GM19372 (cell line): ENCODE results near the gene EPHA7.

Source experiments
- ATAC-seq: cut with Tn5 transposase; IDR thresholded peaks from one replicate; pipeline ENCODE4 v1.9.1; 2021; ENCODE audit warnings: mild to moderate bottlenecking, low read depth, moderate library complexity; ENCODE audit not compliant: unreplicated experiment

Gene EPHA7

GRCh38 chr6:93329301-93330000, 89.9 kb downstream of the EPHA7 start:
- ATAC-seq, result no peak

GRCh38 chr6:93327857-93328256, 91.5 kb downstream of the EPHA7 start:
- ATAC-seq, result no peak

GRCh38 chr6:93325761-93326160, 93.6 kb downstream of the EPHA7 start:
- no peak for ATAC-seq

GRCh38 chr6:93323630-93324029, 95.7 kb downstream of the EPHA7 start:
- ATAC-seq, result no peak

- ATAC-seq, result no peak
These were observed 96.7 kb downstream of the EPHA7 start for GRCh38 chr6:93322651-93323050.

GRCh38 chr6:93319304-93319703, 100.1 kb downstream of the EPHA7 start:
- ATAC-seq, result no peak

GRCh38 chr6:93318121-93318520, 101.2 kb downstream of the EPHA7 start:
- no peak for ATAC-seq

- no peak for ATAC-seq
These were observed 101.8 kb downstream of the EPHA7 start for GRCh38 chr6:93317592-93317991.

GRCh38 chr6:93307505-93308409, 111.6 kb downstream of the EPHA7 start:
- no peak for ATAC-seq

- no peak for ATAC-seq
These were observed 114.3 kb downstream of the EPHA7 start for GRCh38 chr6:93305088-93305487.

- no peak for ATAC-seq
These were observed 114.9 kb downstream of the EPHA7 start for GRCh38 chr6:93304505-93304904.

GRCh38 chr6:93300661-93301060, 118.7 kb downstream of the EPHA7 start:
- ATAC-seq, result no peak

GRCh38 chr6:93299622-93300021, 119.7 kb downstream of the EPHA7 start:
- no peak for ATAC-seq

- no peak for ATAC-seq
These were observed 123.7 kb downstream of the EPHA7 start for GRCh38 chr6:93295631-93296030.

GRCh38 chr6:93294879-93295278, 124.5 kb downstream of the EPHA7 start:
- no peak for ATAC-seq

- no peak for ATAC-seq
These were observed 125.5 kb downstream of the EPHA7 start for GRCh38 chr6:93293872-93294271.

- ATAC-seq, result no peak
These were observed 125.9 kb downstream of the EPHA7 start for GRCh38 chr6:93293460-93293859.

- no peak for ATAC-seq
These were observed 136.8 kb downstream of the EPHA7 start for GRCh38 chr6:93282521-93283031.

GRCh38 chr6:93278241-93278640, 141.1 kb downstream of the EPHA7 start:
- no peak for ATAC-seq

GRCh38 chr6:93272896-93273295, 146.5 kb downstream of the EPHA7 start:
- ATAC-seq, result no peak

- no peak for ATAC-seq
These were observed 147.1 kb downstream of the EPHA7 start for GRCh38 chr6:93272211-93272610.
